IPS-18a (cell line): ENCODE data around the gene CD28.
"Not testable (repeated sequence)": the region's sequence is repeated elsewhere in the genome, so short reads cannot be mapped to it uniquely, and the experiment has no call there.

Experiments
- H3K27ac ChIP-seq: one replicate; pipeline ENCODE4 v1.5.1; 2013; ENCODE audit warnings: low read length
- H3K27me3 ChIP-seq: one replicate; pipeline ENCODE4 v1.6.1; 2013; ENCODE audit warnings: mild to moderate bottlenecking, low read length; ENCODE audit not compliant: control insufficient read depth, insufficient read depth
- H3K36me3 ChIP-seq: one replicate; pipeline ENCODE4 v1.6.1; 2013; ENCODE audit warnings: low read depth, low read length; ENCODE audit not compliant: control insufficient read depth
- H3K4me1 ChIP-seq: one replicate; pipeline ENCODE4 v1.6.1; 2013; ENCODE audit warnings: low read depth, low read length; ENCODE audit not compliant: control insufficient read depth
- H3K4me3 ChIP-seq: one replicate; pipeline ENCODE4 v1.5.1; 2013; ENCODE audit warnings: low read length
- H3K9ac ChIP-seq: one replicate; pipeline ENCODE4 v1.6.1; 2013; ENCODE audit warnings: mild to moderate bottlenecking, low read length, moderate library complexity
- H3K9me3 ChIP-seq: one replicate; pipeline ENCODE4 v1.6.1; 2013; ENCODE audit warnings: low read depth, low read length; ENCODE audit not compliant: control insufficient read depth

CD28 gene

DNA sequence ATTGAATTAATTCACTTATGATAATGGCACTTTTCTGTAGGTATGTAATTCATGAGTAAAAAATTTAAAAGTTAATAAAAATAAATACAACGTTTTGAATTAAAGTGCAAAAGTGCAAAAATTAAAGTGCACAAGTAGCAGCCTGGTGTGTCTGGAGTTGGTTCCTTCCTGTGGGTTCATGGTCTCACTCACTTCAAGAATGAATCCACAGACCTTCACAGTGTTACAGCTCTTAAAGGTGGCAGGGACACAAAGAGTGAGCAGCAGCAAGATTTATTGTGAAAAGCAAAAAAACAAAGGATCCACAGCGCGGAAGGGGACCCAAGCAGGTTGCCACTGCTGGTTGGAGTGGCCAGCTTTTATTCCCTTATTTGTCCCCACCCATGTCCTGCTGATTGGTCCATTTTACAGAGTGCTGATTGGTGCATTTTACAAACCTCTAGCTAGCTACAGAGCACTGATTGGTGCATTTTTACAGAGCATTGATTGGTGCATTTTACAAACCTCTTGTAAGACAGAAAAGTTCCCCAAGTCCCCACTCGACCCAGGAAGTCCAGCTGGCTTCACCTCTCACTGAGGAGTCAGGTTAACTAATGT, 73.1 kb downstream of the CD28 start:
- H3K9ac ChIP-seq, H3K36me3 ChIP-seq, H3K9me3 ChIP-seq, H3K27me3 ChIP-seq, H3K27ac ChIP-seq, H3K4me3 ChIP-seq, H3K4me1 ChIP-seq: not testable (repeated sequence)

DNA sequence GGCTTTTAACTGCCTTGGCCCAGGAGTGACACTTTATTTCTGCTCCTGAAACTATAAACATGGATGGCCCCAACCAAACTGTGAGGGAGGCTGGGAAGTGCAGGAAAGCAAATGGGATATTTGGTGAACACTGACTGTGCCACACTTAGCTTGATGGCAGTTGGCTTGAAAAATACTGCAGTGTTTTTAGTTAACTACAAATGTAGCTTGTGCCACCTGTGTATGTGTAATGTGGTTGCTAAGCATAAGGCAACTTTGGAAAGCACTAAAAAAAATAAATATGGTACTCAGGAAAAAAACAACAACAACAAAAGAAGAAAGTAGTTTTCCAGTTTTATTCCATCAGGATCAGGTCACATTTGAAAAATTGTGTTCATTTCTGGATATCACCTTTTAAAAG, 73.8 kb downstream of the CD28 start:
- Histone ChIP-seq H3K36me3 (no peaks in the 10 kb centered on the region), H3K9ac (no peak overlapping the region), H3K4me1 (no peaks in the 10 kb centered on the region), H3K27me3 (no peaks in the 10 kb centered on the region), H3K9me3 (no peaks in the 10 kb centered on the region), H3K27ac (no peak overlapping the region), H3K4me3 (no peak overlapping the region)

DNA sequence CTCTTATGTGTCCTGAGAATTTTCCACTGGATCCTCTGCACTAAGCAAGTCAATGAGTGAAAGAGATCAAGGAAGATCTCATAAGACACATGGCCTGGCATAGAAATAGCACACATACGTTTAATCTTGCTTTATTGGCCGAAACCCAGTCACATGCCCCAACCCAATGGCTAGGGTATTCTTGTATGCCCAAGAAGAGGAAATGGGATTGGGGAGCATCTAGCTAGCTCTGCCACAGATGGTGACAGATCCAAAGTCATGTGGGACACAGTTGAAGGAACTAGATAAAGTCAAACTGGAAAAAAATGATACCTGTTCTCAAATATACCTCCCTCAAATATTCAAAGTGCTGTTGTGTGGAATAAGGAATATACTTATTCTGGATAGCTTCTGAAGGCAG, 74.7 kb downstream of the CD28 start:
- Histone ChIP-seq H3K9me3 (no peaks in the 10 kb centered on the region), H3K4me1 (no peaks in the 10 kb centered on the region), H3K27me3 (no peaks in the 10 kb centered on the region), H3K9ac (no peak overlapping the region), H3K36me3 (no peaks in the 10 kb centered on the region), H3K4me3 (no peak overlapping the region), H3K27ac (no peak overlapping the region)

DNA sequence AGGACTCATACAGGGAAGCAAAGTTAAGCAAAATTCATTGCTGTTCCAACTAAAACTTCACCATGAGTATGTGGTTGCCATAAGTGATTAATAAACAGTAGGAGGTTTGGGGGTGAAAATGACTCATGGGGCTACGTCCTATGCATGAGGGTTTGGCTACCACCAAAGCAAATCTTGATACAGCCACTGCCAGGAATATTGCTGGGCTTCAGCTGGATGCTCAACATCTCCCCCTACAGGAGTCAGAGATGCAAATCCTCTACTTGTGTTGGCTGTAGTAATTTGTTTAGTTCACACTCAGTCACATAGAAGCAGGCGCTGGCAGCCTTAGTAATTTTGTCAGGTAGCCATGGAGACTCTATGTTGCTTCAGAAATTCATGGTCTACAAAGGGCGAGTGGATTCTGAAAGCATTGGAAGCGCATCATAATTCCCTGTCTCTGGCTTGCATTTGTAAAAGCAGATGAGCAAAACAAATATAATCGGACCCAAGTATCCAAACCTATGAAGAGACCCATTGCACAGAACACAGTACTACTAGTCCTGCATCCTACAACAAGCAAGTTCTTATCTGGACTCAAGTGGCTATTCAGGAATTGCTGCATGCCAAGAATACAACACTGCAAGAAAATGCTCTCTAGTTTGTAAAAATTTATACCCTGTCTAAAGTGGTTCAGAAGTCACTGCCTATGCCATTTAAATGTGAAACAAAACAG, 76.0 kb downstream of the CD28 start:
- Histone ChIP-seq H3K9me3 (no peaks in the 10 kb centered on the region), H3K27ac (no peak overlapping the region), H3K4me1 (peaks cover 4% of the 10 kb centered on the region), H3K9ac (no peak overlapping the region), H3K36me3 (no peaks in the 10 kb centered on the region), H3K4me3 (no peak overlapping the region), H3K27me3 (no peaks in the 10 kb centered on the region)

DNA sequence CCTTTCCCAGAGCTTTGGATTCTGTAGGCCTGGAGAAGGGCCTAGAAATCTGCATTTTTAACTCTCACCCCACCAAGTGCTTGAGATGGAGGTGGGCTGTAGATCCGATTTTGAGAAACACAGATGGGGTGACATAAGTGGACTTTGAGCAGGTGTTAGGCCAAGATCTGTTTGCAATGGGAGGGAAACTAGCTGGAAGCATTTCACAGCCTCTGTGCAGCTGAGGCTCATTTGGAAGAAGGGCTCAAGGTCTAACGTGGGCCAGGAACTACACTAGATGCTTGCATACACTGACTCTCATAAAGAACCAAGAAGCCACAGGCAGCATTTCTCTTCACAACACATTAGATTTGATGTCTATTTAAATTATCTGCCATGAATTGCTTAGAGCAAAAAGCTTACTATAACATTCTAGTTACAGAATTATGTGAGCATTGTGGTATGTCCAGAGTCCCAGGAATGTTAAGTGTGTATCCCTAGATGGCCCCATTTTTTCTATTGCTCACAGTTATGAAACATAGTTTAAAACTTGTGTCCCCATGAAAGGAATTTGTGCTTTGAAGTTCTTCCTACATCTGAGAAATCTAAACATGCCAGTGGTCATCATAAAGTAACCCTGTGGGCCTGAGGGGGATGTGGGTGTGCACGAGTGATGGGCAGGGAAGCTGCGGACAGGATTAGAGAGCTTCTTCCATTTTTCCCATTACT, 77.2 kb downstream of the CD28 start:
- H3K36me3 ChIP-seq: no peaks in the 10 kb centered on the region
- H3K4me3 ChIP-seq: no peak overlapping the region
- no peak overlapping the region for H3K27ac ChIP-seq
- H3K9me3 ChIP-seq: no peaks in the 10 kb centered on the region
- no peak overlapping the region for H3K9ac ChIP-seq
- peaks cover 4% of the 10 kb centered on the region for H3K4me1 ChIP-seq
- no peaks in the 10 kb centered on the region for H3K27me3 ChIP-seq

DNA sequence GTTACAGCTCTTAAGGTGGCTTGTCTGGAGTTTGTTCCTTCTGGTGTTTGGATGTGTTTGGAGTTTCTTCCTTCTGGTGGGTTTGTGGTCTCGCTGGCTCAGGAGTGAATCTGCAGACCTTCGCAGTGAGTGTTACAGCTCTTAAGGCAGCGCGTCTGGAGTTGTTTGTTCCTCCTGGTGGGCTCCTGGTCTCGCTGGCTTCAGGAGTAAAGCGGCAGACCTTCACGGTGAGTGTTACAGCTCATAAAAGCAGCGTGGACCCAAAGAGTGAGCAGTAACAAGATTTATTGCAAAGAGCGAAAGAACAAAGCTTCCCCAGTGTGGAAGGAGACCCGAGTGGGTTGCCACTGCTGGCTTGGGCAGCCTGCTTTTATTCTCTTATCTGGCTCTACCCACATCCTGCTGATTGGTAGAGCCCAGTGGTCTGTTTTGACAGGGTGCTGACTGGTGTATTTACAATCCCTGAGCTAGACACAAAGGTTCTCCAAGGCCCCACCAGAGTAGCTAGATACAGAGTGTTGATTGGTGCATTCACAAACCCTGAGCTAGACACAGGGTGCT, 78.4 kb downstream of the CD28 start:
- H3K27me3 ChIP-seq, H3K4me1 ChIP-seq, H3K4me3 ChIP-seq, H3K27ac ChIP-seq, H3K9me3 ChIP-seq, H3K9ac ChIP-seq, H3K36me3 ChIP-seq: not testable (repeated sequence)

DNA sequence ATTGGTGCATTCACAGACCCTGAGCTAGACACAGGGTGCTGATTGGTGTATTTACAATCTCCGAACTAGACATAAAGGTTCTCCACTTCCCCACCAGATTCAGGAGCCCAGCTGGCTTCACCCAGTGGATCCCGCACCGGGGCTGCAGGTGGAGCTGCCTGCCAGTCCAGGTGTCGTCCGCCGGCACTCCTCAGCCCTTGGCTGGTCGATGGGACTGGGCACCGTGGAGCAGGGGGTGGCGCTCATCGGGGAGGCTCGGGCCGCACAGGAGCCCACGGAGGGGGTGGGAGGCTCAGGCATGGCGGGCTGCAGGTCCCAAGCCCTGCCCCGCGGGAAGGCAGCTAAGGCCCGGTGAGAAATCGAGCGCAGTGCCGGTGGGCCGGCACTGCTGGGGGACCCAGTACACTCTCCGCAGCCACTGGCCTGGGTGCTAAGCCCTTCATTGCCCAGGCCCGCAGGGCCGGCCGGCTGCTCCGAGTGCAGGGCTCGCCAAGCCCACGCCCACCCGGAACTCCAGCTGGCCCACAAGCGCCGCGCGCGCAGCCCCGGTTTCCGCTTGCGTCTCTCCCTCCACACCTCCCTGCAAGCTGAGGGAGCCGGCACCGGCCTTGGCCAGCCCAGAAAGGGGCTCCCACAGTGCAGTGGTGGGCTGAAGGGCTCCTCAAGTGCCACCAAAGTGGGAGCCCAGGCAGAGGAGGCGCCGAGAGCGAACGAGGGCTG, 79.1 kb downstream of the CD28 start:
- H3K9me3 ChIP-seq, H3K27ac ChIP-seq, H3K9ac ChIP-seq: not testable (repeated sequence)

DNA sequence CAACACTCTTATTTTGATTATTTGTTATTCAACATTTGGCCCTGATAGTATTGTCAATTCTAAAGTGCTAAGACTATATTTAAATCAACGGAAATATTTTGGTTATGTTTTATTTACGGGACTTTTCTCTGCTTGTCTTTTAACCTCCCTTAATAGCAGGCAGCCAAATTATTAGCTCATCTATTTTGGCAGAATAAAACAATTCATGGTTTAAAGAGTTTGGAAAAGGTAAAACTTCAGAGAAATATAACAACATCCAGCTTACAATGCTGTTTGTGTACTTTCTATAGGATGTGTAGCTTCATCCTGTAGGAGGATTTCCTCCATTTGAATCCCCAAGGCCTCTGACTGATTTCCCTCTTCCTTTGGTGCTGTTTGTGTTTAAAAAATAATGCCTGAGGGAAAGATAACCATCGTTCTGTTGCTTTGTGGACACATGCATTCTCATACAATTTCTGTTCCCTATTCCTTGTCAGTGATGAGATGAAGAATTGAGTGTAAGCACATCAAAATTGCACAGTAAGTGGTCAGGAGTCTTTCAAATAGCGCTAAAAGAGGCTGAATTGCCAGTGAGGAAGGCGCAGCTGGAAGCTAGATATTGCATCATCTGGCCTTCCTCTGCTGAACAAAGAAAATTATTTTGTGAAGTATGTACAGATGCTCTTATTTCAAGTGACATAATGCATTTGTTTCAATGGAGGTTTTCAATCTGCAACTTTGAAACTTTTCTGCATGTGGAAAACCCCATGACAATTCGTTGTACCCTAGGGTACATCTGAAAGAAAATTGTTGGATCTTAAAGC, 80.3 kb downstream of the CD28 start:
- no peaks in the 10 kb centered on the region for H3K27me3 ChIP-seq
- no peak overlapping the region for H3K9ac ChIP-seq
- H3K36me3 ChIP-seq: no peaks in the 10 kb centered on the region
- peaks cover 11% of the 10 kb centered on the region for H3K4me1 ChIP-seq
- no peak overlapping the region for H3K27ac ChIP-seq
- H3K9me3 ChIP-seq: no peaks in the 10 kb centered on the region
- H3K4me3 ChIP-seq: no peak overlapping the region

More for the DNA sequence above, 79.1 kb downstream of the CD28 start:
- peaks cover 10% of the 10 kb centered on the region for H3K4me1 ChIP-seq
- H3K4me3 ChIP-seq, H3K36me3 ChIP-seq, H3K27me3 ChIP-seq: not testable (repeated sequence)

DNA sequence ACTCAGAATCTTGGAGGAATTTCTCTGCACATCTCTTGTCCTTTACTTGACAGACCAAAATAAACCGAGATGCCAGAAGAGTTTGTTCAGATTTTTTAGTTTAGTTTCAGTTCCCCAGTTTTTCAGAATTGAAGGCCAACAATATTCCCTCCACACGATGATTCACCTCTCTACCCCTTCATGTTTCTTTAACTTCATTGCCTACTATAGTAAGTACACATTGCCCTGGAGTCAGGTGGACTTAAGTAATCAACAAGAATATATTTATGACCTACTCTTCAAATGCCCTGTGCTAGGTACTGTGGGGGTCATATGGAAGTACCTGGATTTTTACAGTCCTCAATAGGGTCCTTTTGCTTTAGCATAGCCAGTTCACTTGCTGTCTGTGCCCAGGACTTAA, 81.5 kb downstream of the CD28 start:
- peaks cover 11% of the 10 kb centered on the region for H3K4me1 ChIP-seq
- no peaks in the 10 kb centered on the region for H3K9me3 ChIP-seq
- H3K27ac ChIP-seq: no peak overlapping the region
- H3K4me3 ChIP-seq: no peak overlapping the region
- no peaks in the 10 kb centered on the region for H3K36me3 ChIP-seq
- no peak overlapping the region for H3K9ac ChIP-seq
- no peaks in the 10 kb centered on the region for H3K27me3 ChIP-seq
